Heart left ventricle (tissue), 16 donors: ENCODE results near the gene PREP. TPM values are rescaled to one million over a fixed set of nuclear protein-coding genes. Genes with fewer than 3 reads are reported as not detected.

ENCODE experiments used
- ATAC-seq, 4 donors: fragments of 200-7000 bp; cut with Tn5 transposase; one replicate each; pipeline ENCODE4 v1.9.1; 2020 to 2022; ENCODE audit warnings: moderate library complexity in 4 of 4, mild to moderate bottlenecking in 3 of 4, moderate number of reproducible peaks in 1 of 4
- DNase-seq, 5 donors: peaks; one replicate each; pipeline ENCODE4 v3.0.0-alpha.2; 2020
- H3K27ac ChIP-seq, 12 donors: fragments of 200-600 bp; sonication (generic) in 4 of 12; one replicate each; pipeline versions ENCODE4 v1.5.0 to v1.8.0; 2016 to 2022; ENCODE audit warnings: mild to moderate bottlenecking in 2 of 12
- H3K27me3 ChIP-seq, 9 donors: fragments of 200-600 bp; sonication (generic) in 2 of 9; one replicate each; pipeline versions ENCODE4 v1.5.1 to v1.8.0; 2016 to 2022; ENCODE audit warnings: mild to moderate bottlenecking in 3 of 9
- H3K36me3 ChIP-seq, 9 donors: fragments of 200-600 bp; sonication (generic) in 2 of 9; one replicate each; pipeline versions ENCODE4 v1.5.0 to v1.8.0; 2018 to 2022; ENCODE audit warnings: mild to moderate bottlenecking in 2 of 9
- H3K4me1 ChIP-seq, 12 donors: fragments of 200-600 bp; sonication (generic) in 4 of 12; one replicate each; pipeline versions ENCODE4 v1.5.0 to v1.8.0; 2016 to 2022; ENCODE audit warnings: mild to moderate bottlenecking in 3 of 12
- H3K4me3 ChIP-seq, 12 donors: fragments of 200-600 bp; sonication (generic) in 4 of 12; one replicate each; pipeline versions ENCODE4 v1.5.0 to v1.8.0; 2017 to 2022; ENCODE audit warnings: mild to moderate bottlenecking in 9 of 12, moderate library complexity in 4 of 12
- H3K9me3 ChIP-seq, 12 donors: fragments of 200-600 bp; sonication (generic) in 4 of 12; one replicate each; pipeline versions ENCODE4 v1.5.0 to v1.8.0; 2016 to 2022; ENCODE audit warnings: mild to moderate bottlenecking in 1 of 12
- CTCF ChIP-seq, 12 donors: fragments of 200-600 bp; sonication (generic) in 4 of 12; IDR thresholded peaks; one replicate each; pipeline versions ENCODE4 v1.5.0 to v1.8.0; 2018 to 2022; ENCODE audit warnings: antibody characterized with exemption in 12 of 12, mild to moderate bottlenecking in 5 of 12
- POLR2A ChIP-seq, 2 donors: fragments of 450-650 bp; IDR thresholded peaks; one replicate each; pipeline ENCODE4 v1.6.1; 2017; ENCODE audit warnings: antibody characterized with exemption in 2 of 2, mild to moderate bottlenecking in 2 of 2, moderate library complexity in 2 of 2
- WGBS, 4 donors: extraction: QIAGEN DNeasy Blood & Tissue Kit in 2 of 4; methylation state at CpG; one replicate each; pipeline versions ENCODE4 v1.1.5 to v1.1.7; 2013 to 2018; 5-methylcytosine and 5-hydroxymethylcytosine counted together
- intact Hi-C, 10 donors: fragments of 100-400 bp; cut with DNase I; formaldehyde crosslinking; loops; one replicate each; pipeline versions ENCODE4 v1.11.1 to v1.14.2; 2022
- polyA plus RNA-seq, 2 donors: library from polyadenylated mRNA; stranded (reverse); fragments of 200-250 nt; gene quantifications; one replicate each; pipeline ENCODE4 v1.2.3, GENCODE V29; 2013
- total RNA-seq, 9 donors: library from RNA; depleted of rRNA in 2 of 9; stranded (reverse); fragments of >200 nt in 2 of 9; fragmentation: NEBNext Ultra II Directional in 3 of 9; extraction: Animal tissue kit (Norgen Biotek cat#: 25700) in 3 of 9; gene quantifications; one replicate each; pipeline versions ENCODE4 v1.1.0 to v1.2.4, GENCODE V29; 2016 to 2023
- donor health status: ischemic (EF 13 %, LVEDD 7.1; RV severe dilation, severe dysfunction).
- donor health status: healthy with polysubstance abuse.
- donor health status: DM: no; HTN: yes; CAD: no.
- donor health status: DM: no; HTN: no; CAD: no.
- donor health status: ischemic (EF 25% LVEDD 6.9; RV normal size, moderate dysfunction).
- donor health status: ischemic (EF 25% LVEDD 5.7; RV mildly dilated, moderate dysfunction).
- donor health status: healthy.
- donor health status: DM: yes; HTN: yes; CAD: no.
- donor health status: ischemic (EF 35%, LVEDD 5.7; RV mildly dilated, moderate dysfunction).
- donor health status: nonischemic (EF 11% LVEDD 7.7; RV severe dilation, severe dysfunction).
- donor health status: DM: yes; HTN: yes; CAD: no.
- donor health status: PGD.
- donor health status: ischemic (EF 29% LVEDD 5.4; RV normal size, mild dysfunction).
- donor health status: nonischemic (EF 23%, LVEDD 6.1; RV moderate dilation, normal function).

The PREP gene
- total and polyA plus RNA-seq, 11 donors = 13.1 to 35.9 (median 29.6) TPM

- Histone ChIP-seq H3K4me3 (no peak overlapping the region), H3K36me3 (peaks cover 0 to 29% (median 7%) of the 10 kb centered on the region in 9 donors), H3K27ac (no peak overlapping the region), H3K4me1 (peaks cover 0 to 13% (median 0%) of the 10 kb centered on the region in 12 donors), H3K27me3 (no peaks in the 10 kb centered on the region), H3K9me3 (no peaks in the 10 kb centered on the region)
- no peak for DNase-seq
- TF ChIP-seq CTCF (IDR thresholded peaks at IDR 0.05) (no peak), POLR2A (IDR thresholded peaks at IDR 0.05) (no peak)
- 55 to 67% (median 60%) methylated on average over 5 of the region's 5 CpGs for WGBS, 4 donors
- ATAC-seq = peak in 1 of 4 donors; percentile 52
- intact Hi-C loops = no loop called here
Observed at GRCh38 chr6:105389543-105389942, 13.3 kb downstream of the PREP start.

GRCh38 chr6:105388392-105388791, 14.5 kb downstream of the PREP start:
- no peak for ATAC-seq
- H3K27me3 ChIP-seq = no peaks in the 10 kb centered on the region
- H3K9me3 ChIP-seq = no peaks in the 10 kb centered on the region
- intact Hi-C loops = no loop called here
- no peak overlapping the region for H3K4me3 ChIP-seq
- DNase-seq = no peak
- 76 to 82% (median 79%) methylated on average over 6 of the region's 6 CpGs for WGBS, 4 donors
- peaks cover 0 to 16% (median under 1%) of the 10 kb centered on the region in 12 donors for H3K4me1 ChIP-seq
- H3K36me3 ChIP-seq = peaks cover 0 to 29% (median 6%) of the 10 kb centered on the region in 9 donors
- no peak for TF ChIP-seq POLR2A (IDR thresholded peaks at IDR 0.05)
- no peak for TF ChIP-seq CTCF (IDR thresholded peaks at IDR 0.05)
- H3K27ac ChIP-seq = no peak overlapping the region

DNA sequence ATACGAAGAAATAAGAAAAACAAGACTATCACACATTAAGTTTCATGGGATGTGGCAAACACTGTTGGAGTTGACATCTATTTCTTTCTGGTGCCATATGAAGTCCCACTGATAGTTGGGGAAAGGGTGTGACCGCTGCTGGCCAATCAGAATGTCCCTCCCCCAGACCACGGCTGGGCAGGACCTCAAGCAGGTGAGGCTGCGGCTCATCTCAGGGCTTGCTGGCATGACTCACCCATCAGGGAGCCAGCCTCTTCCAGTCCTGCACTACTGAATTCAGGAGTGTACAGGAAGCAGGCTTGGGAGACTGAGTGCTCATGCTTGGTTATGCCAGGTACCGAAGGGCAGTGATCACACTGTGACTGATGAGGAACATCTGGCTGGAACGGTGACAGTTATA, 18.9 kb downstream of the PREP start:
- TF ChIP-seq POLR2A (IDR thresholded peaks at IDR 0.05) (no peak), CTCF (IDR thresholded peaks at IDR 0.05) (no peak)
- ATAC-seq (no peak), DNase-seq (no peak)
- Histone ChIP-seq H3K4me3 (no peak overlapping the region), H3K27me3 (no peaks in the 10 kb centered on the region), H3K27ac (no peak overlapping the region), H3K4me1 (peaks cover 0 to 9% (median 0%) of the 10 kb centered on the region in 12 donors), H3K36me3 (peaks cover 0 to 22% (median 0%) of the 10 kb centered on the region in 9 donors), H3K9me3 (no peaks in the 10 kb centered on the region)
- intact Hi-C loops = no loop called here
- WGBS, 4 donors = 87 to 98% (median 95%) methylated on average over 5 to 6 of the region's 6 CpGs

GRCh38 chr6:105382958-105383357, 19.9 kb downstream of the PREP start:
- H3K27me3 ChIP-seq = no peaks in the 10 kb centered on the region
- H3K36me3 ChIP-seq = peaks cover 0 to 22% (median 0%) of the 10 kb centered on the region in 9 donors
- H3K4me1 ChIP-seq = peaks cover 0 to 9% (median 0%) of the 10 kb centered on the region in 12 donors
- intact Hi-C loops = no loop called here
- H3K4me3 ChIP-seq = no peak overlapping the region
- H3K9me3 ChIP-seq = no peaks in the 10 kb centered on the region
- ATAC-seq = no peak
- DNase-seq = no peak
- TF ChIP-seq CTCF (IDR thresholded peaks at IDR 0.05) (no peak), POLR2A (IDR thresholded peaks at IDR 0.05) (no peak)
- WGBS, 4 donors = 68 to 85% (median 74%) methylated on average over 4 of the region's 4 CpGs
- H3K27ac ChIP-seq = no peak overlapping the region
